Fibroblast of mammary gland (primary cell): ENCODE data around the gene FARS2.
A peak's percentile ranks its signal among the peaks of the same experiment; 100 is the strongest.

Experiments
- DNase-seq: peaks from one replicate; pipeline ENCODE4 v3.0.0-alpha.2; 2010; ENCODE audit warnings: low read depth
- H3K4me3 ChIP-seq: 2 replicates; pipeline ENCODE4 v1.5.1; 2011; ENCODE audit warnings: low read depth, mild to moderate bottlenecking, low read length, moderate library complexity; ENCODE audit not compliant: control insufficient read depth
- TF ChIP-seq, protein P1 (sequence below): conservative IDR thresholded peaks from 2 replicates; pipeline ENCODE4 v1.5.1; 2011; ENCODE audit warnings: low read depth, low read length, inconsistent platforms; ENCODE audit not compliant: control insufficient read depth, insufficient read depth

The FARS2 gene

GRCh38 chr6:5257400-5257799 is 3.9 kb upstream of the FARS2 start:
- TF ChIP-seq, protein P1, sequence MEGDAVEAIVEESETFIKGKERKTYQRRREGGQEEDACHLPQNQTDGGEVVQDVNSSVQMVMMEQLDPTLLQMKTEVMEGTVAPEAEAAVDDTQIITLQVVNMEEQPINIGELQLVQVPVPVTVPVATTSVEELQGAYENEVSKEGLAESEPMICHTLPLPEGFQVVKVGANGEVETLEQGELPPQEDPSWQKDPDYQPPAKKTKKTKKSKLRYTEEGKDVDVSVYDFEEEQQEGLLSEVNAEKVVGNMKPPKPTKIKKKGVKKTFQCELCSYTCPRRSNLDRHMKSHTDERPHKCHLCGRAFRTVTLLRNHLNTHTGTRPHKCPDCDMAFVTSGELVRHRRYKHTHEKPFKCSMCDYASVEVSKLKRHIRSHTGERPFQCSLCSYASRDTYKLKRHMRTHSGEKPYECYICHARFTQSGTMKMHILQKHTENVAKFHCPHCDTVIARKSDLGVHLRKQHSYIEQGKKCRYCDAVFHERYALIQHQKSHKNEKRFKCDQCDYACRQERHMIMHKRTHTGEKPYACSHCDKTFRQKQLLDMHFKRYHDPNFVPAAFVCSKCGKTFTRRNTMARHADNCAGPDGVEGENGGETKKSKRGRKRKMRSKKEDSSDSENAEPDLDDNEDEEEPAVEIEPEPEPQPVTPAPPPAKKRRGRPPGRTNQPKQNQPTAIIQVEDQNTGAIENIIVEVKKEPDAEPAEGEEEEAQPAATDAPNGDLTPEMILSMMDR: no peak
- H3K4me3 ChIP-seq: no peak overlapping the region
- no peak for DNase-seq

GRCh38 chr6:5259428-5259827 is 1.9 kb upstream of the FARS2 start:
- no peak for DNase-seq
- no peak overlapping the region for H3K4me3 ChIP-seq
- TF ChIP-seq, protein P1: no peak

DNA sequence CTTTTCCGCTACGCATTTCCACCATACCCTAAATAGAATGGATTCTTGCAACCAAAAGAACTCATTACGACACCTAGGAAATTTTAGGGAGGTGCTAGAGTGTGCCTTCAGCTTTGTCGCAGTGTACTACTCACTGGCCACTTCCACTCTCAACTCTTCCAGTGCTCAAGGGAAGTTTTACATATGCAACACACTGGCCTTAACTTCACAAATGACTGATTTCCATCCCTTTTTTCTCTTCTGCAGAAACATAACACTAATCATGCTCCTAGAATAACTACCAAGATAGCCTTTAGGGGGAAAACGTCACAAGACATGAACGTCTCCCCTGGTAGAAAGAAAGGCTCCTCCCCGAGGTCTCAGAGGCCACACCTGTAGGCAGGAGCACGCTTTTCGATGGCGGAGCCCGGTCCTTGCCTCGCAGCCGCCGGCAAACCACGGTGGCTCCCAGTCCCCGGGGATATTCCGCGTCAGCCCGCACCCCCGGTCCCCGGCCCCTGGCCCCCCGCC is 1.1 kb upstream of the FARS2 start:
- peak overlapping the region; percentile 97 for H3K4me3 ChIP-seq
- TF ChIP-seq, protein P1: no peak
- peak; percentile 51 for DNase-seq

DNA sequence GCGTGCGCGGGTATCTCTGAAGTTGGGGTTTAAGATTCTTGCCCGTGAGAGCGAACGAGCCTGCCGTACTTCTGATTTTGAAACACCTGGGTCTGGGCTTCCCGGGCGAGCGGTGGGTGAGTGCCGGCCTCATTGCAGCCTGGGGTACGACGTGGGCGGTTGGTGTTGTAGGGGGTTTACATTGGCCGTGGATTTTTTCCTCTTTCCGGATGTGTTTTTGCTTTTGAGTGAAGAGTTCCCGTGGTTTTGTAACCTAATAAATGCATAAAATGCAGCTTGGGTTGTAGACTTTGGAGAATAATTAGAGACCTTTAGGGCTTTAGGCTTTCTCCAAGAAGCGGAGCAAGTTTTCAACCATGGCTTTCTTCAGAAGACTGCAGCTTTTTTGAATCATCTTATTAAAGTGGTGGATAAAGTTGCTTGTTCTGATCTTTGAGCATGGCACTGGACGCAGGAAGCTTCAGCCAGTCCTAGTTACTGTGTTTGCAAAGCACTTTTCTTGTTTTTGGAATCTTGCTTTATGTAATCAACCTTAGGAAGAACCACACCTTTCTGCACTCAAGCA is 314 bp downstream of the FARS2 start:
- no peak for DNase-seq
- TF ChIP-seq, protein P1: no peak
- H3K4me3 ChIP-seq: peak overlapping the region; percentile 97

DNA sequence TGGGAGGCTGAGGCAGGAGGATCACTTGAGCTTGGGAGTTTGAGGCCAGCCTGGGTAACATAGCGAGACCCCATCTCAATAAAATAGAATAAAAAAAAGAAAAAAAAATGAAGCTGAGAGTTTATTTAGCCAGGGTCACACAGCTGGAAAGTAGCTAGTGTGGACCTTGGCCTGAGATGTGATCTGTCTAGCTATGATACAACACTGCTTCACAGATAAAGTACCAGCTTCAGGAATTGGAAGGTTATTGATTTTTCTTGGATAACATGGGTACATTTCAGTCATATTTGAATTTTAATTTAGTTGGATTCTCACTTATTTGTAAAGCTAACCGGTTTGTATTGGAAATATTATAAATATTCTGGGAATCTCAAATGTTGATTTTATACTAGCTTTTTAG is 5.1 kb downstream of the FARS2 start:
- DNase-seq: no peak
- TF ChIP-seq, protein P1: no peak
- no peak overlapping the region for H3K4me3 ChIP-seq

DNA sequence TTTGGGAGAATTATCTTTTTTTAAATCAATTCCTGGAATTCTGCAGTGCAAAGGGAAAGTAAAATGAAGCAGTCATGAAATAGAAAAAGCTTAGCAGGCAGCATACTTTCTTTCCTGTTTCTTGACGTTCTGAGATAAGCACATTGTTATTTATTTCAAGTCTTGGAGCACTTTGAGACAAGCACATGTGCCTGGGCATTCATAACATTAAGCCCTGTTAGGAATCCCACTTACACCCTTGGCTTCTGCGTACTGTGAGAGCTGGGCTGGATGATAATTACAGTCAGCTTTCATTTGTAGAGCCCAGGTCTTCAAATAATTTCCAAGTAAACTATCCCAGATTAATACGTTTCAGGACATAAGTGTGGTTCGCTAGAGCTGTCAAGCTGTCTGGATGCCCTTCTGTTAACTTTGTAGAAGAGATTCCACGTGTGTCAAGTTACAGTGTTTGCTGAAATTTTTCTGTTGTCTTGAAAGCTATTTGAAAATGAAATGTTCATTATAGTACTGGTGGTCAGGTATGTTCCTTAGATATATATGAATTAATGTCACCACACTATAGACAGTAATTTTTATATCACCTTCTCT is 8.9 kb downstream of the FARS2 start:
- H3K4me3 ChIP-seq: no peak overlapping the region
- no peak for DNase-seq
- TF ChIP-seq, protein P1: no peak
